Hepatocyte (in vitro differentiated cells): ENCODE data around the gene CHRD. TPM values are rescaled to one million over a fixed set of nuclear protein-coding genes. Genes with fewer than 3 reads are reported as not detected.

Experiments used
- DNase-seq: peaks from one replicate; pipeline ENCODE4 v3.0.0-alpha.2; 2016; ENCODE audit warnings: low spot score
- H2AFZ ChIP-seq: fragments of 200-600 bp; sonication (generic); 2 replicates; pipeline ENCODE4 v1.6.0; 2016; ENCODE audit warnings: antibody characterized with exemption, mild to moderate bottlenecking
- H3K27ac ChIP-seq: fragments of 200-600 bp; sonication (generic); 2 replicates; pipeline ENCODE4 v1.5.1; 2016; ENCODE audit warnings: mild to moderate bottlenecking
- H3K27me3 ChIP-seq: fragments of 200-600 bp; sonication (generic); 2 replicates; pipeline ENCODE4 v1.6.1; 2016
- H3K36me3 ChIP-seq: fragments of 200-600 bp; sonication (generic); replicated peaks from 2 replicates; pipeline ENCODE4 v1.5.1; 2016; ENCODE audit warnings: low read depth; ENCODE audit not compliant: insufficient read depth
- H3K4me1 ChIP-seq: fragments of 200-600 bp; sonication (generic); 2 replicates; pipeline ENCODE4 v1.5.1; 2016; ENCODE audit warnings: mild to moderate bottlenecking, moderate library complexity; ENCODE audit not compliant: insufficient read depth
- H3K4me2 ChIP-seq: fragments of 200-600 bp; sonication (generic); 2 replicates; pipeline ENCODE4 v1.6.0; 2016
- H3K4me3 ChIP-seq: fragments of 200-600 bp; sonication (generic); 2 replicates; pipeline ENCODE4 v1.5.1; 2016; ENCODE audit warnings: mild to moderate bottlenecking
- H3K79me2 ChIP-seq: fragments of 200-600 bp; sonication (generic); 2 replicates; pipeline ENCODE4 v1.6.0; 2017; ENCODE audit warnings: mild to moderate bottlenecking
- H3K9me2 ChIP-seq: fragments of 200-600 bp; sonication (generic); replicated peaks from 2 replicates; pipeline ENCODE4 v1.6.0; 2017; ENCODE audit warnings: mild to moderate bottlenecking; ENCODE audit not compliant: insufficient read depth
- H3K9me3 ChIP-seq: fragments of 200-600 bp; sonication (generic); 2 replicates; pipeline ENCODE4 v1.5.1; 2016; ENCODE audit warnings: low read depth, mild to moderate bottlenecking
- H4K20me1 ChIP-seq: fragments of 200-600 bp; sonication (generic); 2 replicates; pipeline ENCODE4 v1.6.0; 2016; ENCODE audit warnings: mild to moderate bottlenecking; ENCODE audit not compliant: insufficient read depth, poor library complexity, severe bottlenecking
- CTCF ChIP-seq: fragments of 200-600 bp; sonication (generic); IDR thresholded peaks from 2 replicates; pipeline ENCODE4 v1.5.1; 2016; ENCODE audit warnings: antibody characterized with exemption, mild to moderate bottlenecking; ENCODE audit not compliant: poor library complexity
- EZH2 ChIP-seq: fragments of 200-600 bp; sonication (generic); IDR thresholded peaks from 2 replicates; pipeline ENCODE4 v1.6.1; 2016; ENCODE audit warnings: antibody characterized with exemption, mild to moderate bottlenecking, borderline replicate concordance
- EZH2phosphoT487 ChIP-seq: fragments of 200-600 bp; sonication (generic); IDR thresholded peaks from one replicate; pipeline ENCODE4 v1.6.1; 2018; ENCODE audit warnings: antibody characterized with exemption, mild to moderate bottlenecking, low read depth, moderate library complexity; ENCODE audit not compliant: unreplicated experiment, severe bottlenecking
- WGBS: methylation state at CpG from one replicate; pipeline ENCODE4 v1.1.6; 2016; ENCODE audit warnings: low lambda C conversion rate; ENCODE audit errors: missing lambda C conversion rate; 5-methylcytosine and 5-hydroxymethylcytosine counted together
- polyA plus RNA-seq: library from polyadenylated mRNA; unstranded; fragments of >200 nt; fragmentation: Nextera tagmentation; extraction: Ambion mirVana; gene quantifications from 2 replicates; pipeline ENCODE4 v1.2.1, GENCODE V29; 2016
- total RNA-seq: library from RNA; depleted of rRNA; stranded (reverse); fragments of >200 nt; gene quantifications from 2 replicates; pipeline ENCODE4 v1.2.3, GENCODE V29; 2014

Gene CHRD
- total and polyA plus RNA-seq, 2 experiments from 2014 or later = 13.6 to 16.1 TPM

- Histone ChIP-seq H3K4me1 (peaks cover 27% of the 10 kb centered on the region), H3K27me3 (no peaks in the 10 kb centered on the region), H3K4me2 (no peak overlapping the region), H3K27ac (peak overlapping the region; percentile 59), H2AFZ (no peak overlapping the region), H4K20me1 (no peaks in the 10 kb centered on the region), H3K79me2 (no peaks in the 10 kb centered on the region), H3K9me3 (no peaks in the 10 kb centered on the region), H3K9me2 (no peaks in the 10 kb centered on the region), H3K4me3 (no peak overlapping the region), H3K36me3 (no peaks in the 10 kb centered on the region)
- DNase-seq = no peak
- 82% methylated on average over 4 of the region's 4 CpGs for WGBS
- TF ChIP-seq CTCF (no peak), EZH2phosphoT487 (no peak), EZH2 (no peak)
Observed at GRCh38 chr3:184348057-184348382, 31.8 kb upstream of the CHRD start.

DNA sequence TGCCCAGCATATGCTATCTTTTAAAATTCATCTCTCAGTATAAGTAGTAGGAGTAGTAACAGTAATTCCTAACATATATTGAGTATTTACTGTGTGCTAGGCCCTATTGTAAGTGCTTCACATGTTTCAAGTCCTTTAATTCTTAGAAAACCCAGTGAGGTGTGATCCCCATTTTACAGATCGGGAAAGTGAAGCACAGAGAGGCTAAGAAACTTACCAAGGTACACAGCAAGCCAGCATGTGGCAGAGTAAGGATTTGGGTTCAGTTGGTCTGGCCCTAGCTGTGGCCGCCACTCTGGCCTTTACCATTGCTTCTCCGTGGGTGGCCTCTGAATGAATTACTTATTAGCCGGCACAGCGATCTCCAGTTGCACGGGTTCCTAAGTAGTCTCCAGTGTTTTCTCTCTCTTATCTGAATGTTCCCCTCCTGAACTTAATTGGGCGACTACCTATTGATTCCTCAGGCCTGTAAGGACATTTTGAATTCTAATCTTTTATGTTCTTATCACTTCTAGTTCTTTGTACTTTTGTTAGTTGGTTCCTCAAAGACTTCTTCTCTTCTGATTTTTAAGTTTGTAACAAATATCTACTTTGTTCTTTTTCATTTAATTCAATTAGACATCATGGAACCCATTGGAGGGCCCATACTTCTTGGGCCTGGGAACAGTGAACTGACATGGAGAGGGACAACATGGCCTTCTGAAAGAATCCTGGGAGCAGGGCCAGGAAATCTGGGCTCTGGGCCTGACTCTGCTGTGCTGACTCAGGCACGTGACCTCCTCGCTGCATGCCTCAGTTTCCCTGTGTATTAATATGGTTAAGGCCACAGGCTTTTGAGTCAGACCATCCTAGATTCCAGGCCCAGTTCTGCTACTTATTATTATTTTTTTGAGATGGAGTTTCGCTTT, 30.0 kb upstream of the CHRD start:
- Histone ChIP-seq H3K4me2 (no peak overlapping the region), H3K4me1 (peaks cover 25% of the 10 kb centered on the region), H3K9me3 (no peaks in the 10 kb centered on the region), H3K36me3 (no peaks in the 10 kb centered on the region), H2AFZ (no peak overlapping the region), H3K4me3 (no peak overlapping the region), H3K27me3 (no peaks in the 10 kb centered on the region), H3K79me2 (no peaks in the 10 kb centered on the region), H4K20me1 (no peaks in the 10 kb centered on the region), H3K9me2 (no peaks in the 10 kb centered on the region), H3K27ac (no peak overlapping the region)
- 79% methylated on average over 10 of the region's 10 CpGs for WGBS
- DNase-seq = no peak
- no peak for TF ChIP-seq EZH2phosphoT487
- TF ChIP-seq CTCF = no peak
- no peak for TF ChIP-seq EZH2

GRCh38 chr3:184350618-184351017, 29.2 kb upstream of the CHRD start:
- Histone ChIP-seq H3K9me2 (no peaks in the 10 kb centered on the region), H3K4me1 (peaks cover 17% of the 10 kb centered on the region), H2AFZ (no peak overlapping the region), H3K27me3 (no peaks in the 10 kb centered on the region), H3K27ac (no peak overlapping the region), H3K4me3 (no peak overlapping the region), H3K36me3 (no peaks in the 10 kb centered on the region), H3K4me2 (no peak overlapping the region), H4K20me1 (no peaks in the 10 kb centered on the region), H3K9me3 (no peaks in the 10 kb centered on the region), H3K79me2 (no peaks in the 10 kb centered on the region)
- TF ChIP-seq CTCF (no peak), EZH2 (no peak), EZH2phosphoT487 (no peak)
- 96% methylated on average over 6 of the region's 6 CpGs for WGBS
- no peak for DNase-seq
